Breast epithelium (tissue), 4 donors: ENCODE results near the gene ANTXR1. TPM values are rescaled to one million over a fixed set of nuclear protein-coding genes. Genes with fewer than 3 reads are reported as not detected.

Experiments
- DNase-seq, 2 donors: peaks; one replicate each; pipeline ENCODE4 v3.0.0-alpha.2; 2019; ENCODE audit warnings: low spot score in 2 of 2
- H3K27ac ChIP-seq, 2 donors: fragments of 200-600 bp; sonication (generic) in 1 of 2; one replicate each; pipeline ENCODE4 v1.5.1; 2016 to 2019; ENCODE audit warnings: mild to moderate bottlenecking in 1 of 2
- H3K27me3 ChIP-seq, 2 donors: fragments of 200-600 bp; sonication (generic) in 1 of 2; one replicate each; pipeline versions ENCODE4 v1.5.1 to v1.6.0; 2017 to 2019; ENCODE audit warnings: control low read depth in 1 of 2, mild to moderate bottlenecking in 1 of 2
- H3K36me3 ChIP-seq: fragments of 200-600 bp; one replicate; pipeline ENCODE4 v1.5.1; 2019
- H3K4me1 ChIP-seq, 2 donors: fragments of 200-600 bp; sonication (generic); one replicate each; pipeline ENCODE4 v1.5.1; 2016 to 2019; ENCODE audit warnings: control low read depth in 1 of 2
- H3K4me3 ChIP-seq, 3 donors: fragments of 200-600 bp; sonication (generic); 1 replicate in 2 of 3; 2 replicates in 1 of 3; pipeline ENCODE4 v1.5.1; 2016 to 2019; ENCODE audit warnings: mild to moderate bottlenecking in 3 of 3, moderate library complexity in 2 of 3
- H3K9me3 ChIP-seq, 2 donors: fragments of 200-600 bp; sonication (generic) in 1 of 2; one replicate each; pipeline ENCODE4 v1.5.1; 2016 to 2019; ENCODE audit warnings: control low read depth in 1 of 2
- CTCF ChIP-seq, 3 donors: fragments of 450-650 bp; IDR thresholded peaks; one replicate each; pipeline ENCODE4 v1.5.1; 2016 to 2017; ENCODE audit warnings: antibody characterized with exemption in 3 of 3, mild to moderate bottlenecking in 3 of 3, moderate library complexity in 3 of 3
- POLR2A ChIP-seq: fragments of 450-650 bp; IDR thresholded peaks from one replicate; pipeline ENCODE4 v1.6.1; 2016; ENCODE audit warnings: antibody characterized with exemption, mild to moderate bottlenecking, moderate library complexity
- POLR2AphosphoS5 ChIP-seq, 3 donors: sonication (generic); formaldehyde crosslinking; IDR thresholded peaks; one replicate each; pipeline ENCODE4 v1.6.1; 2017; ENCODE audit warnings: antibody characterized with exemption in 3 of 3
- intact Hi-C: fragments of 100-400 bp; cut with DNase I; formaldehyde crosslinking; loops from one replicate; pipeline ENCODE4 v1.15.1; 2023; ENCODE audit warnings: low total_unique reads
- total RNA-seq, 3 donors: library from RNA; depleted of rRNA; stranded (reverse); fragments of >200 nt; gene quantifications; one replicate each; pipeline ENCODE4 v1.1.0, GENCODE V29; 2016

The ANTXR1 gene
- total RNA-seq, 3 donors from 2014 or later = 52.7 to 72.8 (median 68.8) TPM

GRCh38 chr2:69102041-69102593 is 89.1 kb downstream of the ANTXR1 start:
- no peak for TF ChIP-seq POLR2A
- TF ChIP-seq POLR2AphosphoS5 (IDR thresholded peaks at IDR 0.05) = no peak
- TF ChIP-seq CTCF (IDR thresholded peaks at IDR 0.05) = no peak
- Histone ChIP-seq H3K27me3 (no peaks in the 10 kb centered on the region), H3K27ac (no peak overlapping the region), H3K9me3 (no peaks in the 10 kb centered on the region), H3K4me3 (no peak overlapping the region), H3K4me1 (no peaks in the 10 kb centered on the region), H3K36me3 (no peaks in the 10 kb centered on the region)
- no peak for DNase-seq
- intact Hi-C loops = no loop called here

GRCh38 chr2:69103419-69103818 is 90.4 kb downstream of the ANTXR1 start:
- Histone ChIP-seq H3K27ac (no peak overlapping the region), H3K4me1 (no peaks in the 10 kb centered on the region), H3K9me3 (no peaks in the 10 kb centered on the region), H3K36me3 (no peaks in the 10 kb centered on the region), H3K4me3 (no peak overlapping the region), H3K27me3 (no peaks in the 10 kb centered on the region)
- intact Hi-C loops = no loop called here
- no peak for TF ChIP-seq POLR2AphosphoS5 (IDR thresholded peaks at IDR 0.05)
- no peak for TF ChIP-seq CTCF (IDR thresholded peaks at IDR 0.05)
- no peak for TF ChIP-seq POLR2A
- DNase-seq = no peak

GRCh38 chr2:69104261-69104660 is 91.3 kb downstream of the ANTXR1 start:
- intact Hi-C loops = no loop called here
- peak overlapping the region; percentile 46 to 62 for H3K27ac ChIP-seq
- TF ChIP-seq CTCF (IDR thresholded peaks at IDR 0.05) (no peak), POLR2A (no peak), POLR2AphosphoS5 (IDR thresholded peaks at IDR 0.05) (no peak)
- no peaks in the 10 kb centered on the region for H3K9me3 ChIP-seq
- no peak for DNase-seq
- no peaks in the 10 kb centered on the region for H3K27me3 ChIP-seq
- no peak overlapping the region for H3K4me3 ChIP-seq
- no peaks in the 10 kb centered on the region for H3K36me3 ChIP-seq
- no peaks in the 10 kb centered on the region for H3K4me1 ChIP-seq

GRCh38 chr2:69109255-69109654 is 96.3 kb downstream of the ANTXR1 start:
- Histone ChIP-seq H3K27ac (no peak overlapping the region), H3K4me3 (no peak overlapping the region), H3K4me1 (no peaks in the 10 kb centered on the region), H3K27me3 (no peaks in the 10 kb centered on the region), H3K9me3 (no peaks in the 10 kb centered on the region), H3K36me3 (no peaks in the 10 kb centered on the region)
- intact Hi-C loops = no loop called here
- DNase-seq = no peak
- TF ChIP-seq POLR2AphosphoS5 (IDR thresholded peaks at IDR 0.05) (no peak), POLR2A (no peak), CTCF (IDR thresholded peaks at IDR 0.05) (no peak)

GRCh38 chr2:69111076-69111475 is 98.1 kb downstream of the ANTXR1 start:
- Histone ChIP-seq H3K4me3 (no peak overlapping the region), H3K27ac (peak overlapping the region in 1 of 2 donors; percentile 29), H3K36me3 (no peaks in the 10 kb centered on the region), H3K9me3 (no peaks in the 10 kb centered on the region), H3K27me3 (no peaks in the 10 kb centered on the region), H3K4me1 (no peaks in the 10 kb centered on the region)
- no peak for DNase-seq
- intact Hi-C loops = no loop called here
- TF ChIP-seq POLR2A (no peak), POLR2AphosphoS5 (IDR thresholded peaks at IDR 0.05) (no peak), CTCF (IDR thresholded peaks at IDR 0.05) (no peak)
